H1 (cell line): ENCODE measurements around the gene SPINK5. TPM values are rescaled to one million over a fixed set of nuclear protein-coding genes. Genes with fewer than 3 reads are reported as not detected.

Experiments used
- CTCF ChIA-PET: fragments of 300-600 bp; sonication (Branson Sonifier 250); formaldehyde crosslinking; loops from one replicate; lab custom pipeline; 2021; ENCODE audit not compliant: partially characterized antibody; lab: Charles Lee
- POLR2A ChIA-PET: fragments of 300-600 bp; sonication (Branson Sonifier 250); formaldehyde crosslinking; loops from one replicate; lab custom pipeline; 2021; ENCODE audit warnings: inconsistent platforms; ENCODE audit not compliant: partially characterized antibody; lab: Charles Lee
- DNase-seq, 2 experiments: peaks; one replicate each; pipeline versions ENCODE4 v3.0.0 to v3.0.0-alpha.2; 2010 to 2022; ENCODE audit warnings: low spot score in 2 of 2, low read depth in 1 of 2, mixed read lengths in 1 of 2
- FAIRE-seq: peaks from 2 replicates; lab custom pipeline; 2011; peaks lifted over from hg19 to GRCh38; lab: Jason Lieb, UNC
- H2AFZ ChIP-seq: 2 replicates; pipeline ENCODE4 v1.8.1; 2012; ENCODE audit warnings: low read length, inconsistent platforms
- H2AK5ac ChIP-seq: 2 replicates; pipeline ENCODE4 v1.6.1; 2013; ENCODE audit warnings: low read depth, low read length
- H2BK120ac ChIP-seq: replicated peaks from 2 replicates; pipeline ENCODE3; 2013; ENCODE audit warnings: low read depth, low read length, inconsistent platforms
- H2BK12ac ChIP-seq: 2 replicates; pipeline ENCODE4 v1.6.1; 2013; ENCODE audit warnings: low read depth, low read length
- H2BK15ac ChIP-seq: 2 replicates; pipeline ENCODE4 v1.6.1; 2013; ENCODE audit warnings: low read length
- H2BK20ac ChIP-seq: 2 replicates; pipeline ENCODE4 v1.6.1; 2013; ENCODE audit warnings: low read length
- H2BK5ac ChIP-seq: 2 replicates; pipeline ENCODE4 v1.6.1; 2013; ENCODE audit warnings: low read depth, low read length
- H3K14ac ChIP-seq: 2 replicates; pipeline ENCODE4 v1.6.1; 2013; ENCODE audit warnings: inconsistent platforms; ENCODE audit not compliant: insufficient read length
- H3K18ac ChIP-seq: 2 replicates; pipeline ENCODE4 v1.6.1; 2013; ENCODE audit warnings: low read length; ENCODE audit errors: extremely low read depth
- H3K23ac ChIP-seq: 2 replicates; pipeline ENCODE4 v1.6.1; 2013; ENCODE audit warnings: inconsistent platforms; ENCODE audit not compliant: insufficient read length
- H3K23me2 ChIP-seq: 2 replicates; pipeline ENCODE4 v1.6.1; 2013; ENCODE audit warnings: low read depth, low read length
- H3K27ac ChIP-seq: 2 replicates; pipeline ENCODE4 v1.6.1; 2011; ENCODE audit warnings: low read depth, low read length, inconsistent platforms
- H3K27me3 ChIP-seq, 4 experiments: replicated peaks in 1 of 4; 1 replicate in 1 of 4; 2 replicates in 3 of 4; pipeline versions ENCODE4 v1.6.1 to v1.8.1; 2011 to 2013; ENCODE audit warnings: low read length in 3 of 4, mild to moderate bottlenecking in 3 of 4, inconsistent platforms in 2 of 4, mixed read lengths in 2 of 4, moderate library complexity in 1 of 4; ENCODE audit not compliant: control insufficient read depth in 3 of 4, insufficient read depth in 3 of 4; ENCODE audit errors: extremely low read depth in 1 of 4
- H3K36me3 ChIP-seq, 4 experiments: 2 replicates each; pipeline versions ENCODE4 v1.6.1 to v1.8.1; 2011 to 2013; ENCODE audit warnings: mild to moderate bottlenecking in 4 of 4, low read length in 3 of 4, moderate library complexity in 2 of 4, control low read depth in 1 of 4, inconsistent platforms in 1 of 4; ENCODE audit not compliant: insufficient read depth in 4 of 4, control insufficient read depth in 2 of 4
- H3K4ac ChIP-seq: replicated peaks from 2 replicates; pipeline ENCODE3; 2013; ENCODE audit warnings: low read length, low read depth, mixed read lengths, inconsistent platforms; ENCODE audit not compliant: insufficient read length
- H3K4me1 ChIP-seq, 4 experiments: replicated peaks in 1 of 4; 1 replicate in 1 of 4; 2 replicates in 3 of 4; pipeline versions ENCODE4 v1.6.1 to v1.8.1; 2011 to 2013; ENCODE audit warnings: low read length in 3 of 4, inconsistent platforms in 2 of 4, mixed read lengths in 1 of 4; ENCODE audit not compliant: insufficient read depth in 4 of 4, control insufficient read depth in 3 of 4
- H3K4me2 ChIP-seq, 2 experiments: 2 replicates each; pipeline versions ENCODE4 v1.6.1 to v1.8.1; 2011 to 2013; ENCODE audit warnings: low read depth in 2 of 2, low read length in 2 of 2, control low read depth in 1 of 2, inconsistent platforms in 1 of 2, mild to moderate bottlenecking in 1 of 2; ENCODE audit not compliant: insufficient read depth in 1 of 2
- H3K4me3 ChIP-seq, 4 experiments: fragments of 200-600, 300-600 bp in 1 of 4; sonication (generic), shearing (Covaris generic), sonication (Bioruptor Twin) in 1 of 4; 2 replicates each; pipeline versions ENCODE4 v1.5.1 to v1.8.1; 2011 to 2016; ENCODE audit warnings: low read length in 4 of 4, low read depth in 3 of 4, control low read depth in 2 of 4, inconsistent platforms in 2 of 4, mild to moderate bottlenecking in 2 of 4, mixed read lengths in 1 of 4, moderate library complexity in 1 of 4; ENCODE audit not compliant: insufficient read depth in 2 of 4; ENCODE audit errors: extremely low read depth in 1 of 4
- H3K56ac ChIP-seq: replicated peaks from 2 replicates; pipeline ENCODE3; 2013; ENCODE audit warnings: low read depth, mild to moderate bottlenecking, mixed read lengths, low read length, inconsistent platforms; ENCODE audit not compliant: insufficient read length
- H3K79me1 ChIP-seq: 2 replicates; pipeline ENCODE4 v1.6.1; 2013; ENCODE audit warnings: low read depth, low read length, control low read depth
- H3K79me2 ChIP-seq, 2 experiments: 2 replicates each; pipeline versions ENCODE4 v1.6.1 to v1.8.1; 2012 to 2013; ENCODE audit warnings: low read length in 2 of 2, mild to moderate bottlenecking in 2 of 2, inconsistent platforms in 1 of 2; ENCODE audit not compliant: insufficient read depth in 2 of 2, control insufficient read depth in 1 of 2
- H3K9ac ChIP-seq, 4 experiments: replicated peaks in 1 of 4; 1 replicate in 1 of 4; 2 replicates in 3 of 4; pipeline versions ENCODE4 v1.6.1 to v1.8.1; 2011 to 2013; ENCODE audit warnings: low read depth in 3 of 4, low read length in 3 of 4, control low read depth in 2 of 4, mild to moderate bottlenecking in 2 of 4, moderate library complexity in 2 of 4, inconsistent platforms in 1 of 4; ENCODE audit errors: extremely low read depth in 1 of 4
- H3K9me3 ChIP-seq, 2 experiments: 2 replicates each; pipeline versions ENCODE4 v1.6.1 to v1.8.1; 2012 to 2013; ENCODE audit warnings: mild to moderate bottlenecking in 2 of 2, moderate library complexity in 2 of 2, control low read depth in 1 of 2, inconsistent platforms in 1 of 2, low read depth in 1 of 2, low read length in 1 of 2, mixed read lengths in 1 of 2; ENCODE audit not compliant: insufficient read depth in 2 of 2
- H4K20me1 ChIP-seq, 2 experiments: replicated peaks in 1 of 2; 2 replicates each; pipeline versions ENCODE3 to v1.8.1; 2011 to 2013; ENCODE audit warnings: inconsistent platforms in 2 of 2, low read length in 2 of 2, mild to moderate bottlenecking in 1 of 2; ENCODE audit not compliant: insufficient read depth in 2 of 2, control insufficient read depth in 1 of 2
- H4K5ac ChIP-seq: 2 replicates; pipeline ENCODE4 v1.6.1; 2013; ENCODE audit warnings: low read length, low read depth, mixed read lengths, inconsistent platforms; ENCODE audit not compliant: insufficient read length
- H4K8ac ChIP-seq: 2 replicates; pipeline ENCODE4 v1.8.0; 2013; ENCODE audit warnings: mild to moderate bottlenecking, moderate library complexity, low read length, inconsistent platforms; ENCODE audit not compliant: insufficient read depth; ENCODE audit errors: extremely low read depth
- H4K91ac ChIP-seq: replicated peaks from 2 replicates; pipeline ENCODE3; 2013; ENCODE audit warnings: low read length, mixed read lengths, inconsistent platforms; ENCODE audit not compliant: insufficient read length
- CBX5 ChIP-seq: fragments of 300-800, 300-1000 bp; sonication (generic); IDR thresholded peaks from 2 replicates; pipeline ENCODE4 v1.7.1; 2016; ENCODE audit warnings: antibody characterized with exemption, low read length, low read depth
- CREB1 ChIP-seq: IDR thresholded peaks from 2 replicates; pipeline ENCODE4 v1.6.1; 2012; ENCODE audit warnings: inconsistent platforms
- EGR1 ChIP-seq: IDR thresholded peaks from 2 replicates; pipeline ENCODE4 v1.6.1; 2011; ENCODE audit warnings: low read depth, low read length, borderline replicate concordance
- MAX ChIP-seq: IDR thresholded peaks from 2 replicates; pipeline ENCODE4 v1.6.1; 2012; ENCODE audit warnings: inconsistent platforms
- PHF8 ChIP-seq: fragments of 200-600 bp; sonication (generic); conservative IDR thresholded peaks from 2 replicates; pipeline ENCODE4 v1.7.1; 2012; ENCODE audit warnings: low read depth, mild to moderate bottlenecking, inconsistent platforms, low read length, moderate library complexity
- SIRT6 ChIP-seq: IDR thresholded peaks from one replicate; pipeline ENCODE4 v1.7.1; 2012; ENCODE audit warnings: low read length, inconsistent platforms
- SP1 ChIP-seq: IDR thresholded peaks from 2 replicates; pipeline ENCODE4 v1.6.1; 2011; ENCODE audit warnings: low read depth, low read length
- SRF ChIP-seq: IDR thresholded peaks from 2 replicates; pipeline ENCODE4 v1.6.1; 2011; ENCODE audit warnings: mild to moderate bottlenecking, low read depth, low read length, moderate library complexity
- TAF1 ChIP-seq: IDR thresholded peaks from 2 replicates; pipeline ENCODE4 v1.6.1; 2011; ENCODE audit warnings: mild to moderate bottlenecking, low read depth, low read length
- WGBS, 2 experiments: shearing (Covaris generic) in 1 of 2; methylation state at CpG; one replicate each; pipeline versions ENCODE4 v1.1.6 to v1.1.7; 2013 to 2015; ENCODE audit warnings: low lambda C conversion rate in 2 of 2, mixed read lengths in 2 of 2, inconsistent platforms in 1 of 2, low coverage in 1 of 2, missing lambda C conversion rate in 1 of 2; ENCODE audit not compliant: insufficient replicate concordance in 2 of 2, insufficient coverage in 1 of 2, insufficient read length in 1 of 2; ENCODE audit errors: extremely low coverage in 1 of 2, missing lambda C conversion rate in 1 of 2; 5-methylcytosine and 5-hydroxymethylcytosine counted together
- polyA plus RNA-seq, 7 experiments: library from polyadenylated mRNA; depleted of rRNA in 3 of 7; stranded (reverse) in 5 of 7; unstranded in 2 of 7; fragments of >200 nt in 5 of 7; fragments of 200-250 nt in 2 of 7; gene quantifications; 1 replicate in 5 of 7; 2 replicates in 1 of 7; 4 replicates in 1 of 7; pipeline versions ENCODE4 v1.2.1 to v1.2.3, GENCODE V29; 2011 to 2013; ENCODE audit warnings: missing spikeins in 2 of 7, mixed read lengths in 2 of 7
- total RNA-seq: library from RNA; stranded (reverse); fragmentation: NEBNext Ultra II Directional; extraction: Animal tissue kit (Norgen Biotek cat#: 25700); gene quantifications from 2 replicates; pipeline ENCODE4 v1.2.1, GENCODE V29; 2021

The SPINK5 gene
- total and polyA plus RNA-seq, 2 of the 8 experiments (the other 6 are each of a cell fraction or from before 2014, with no cell fraction given): 1.4 to 2.2 TPM

- Histone ChIP-seq H4K20me1 (no peaks in the 10 kb centered on the region), H3K27ac (no peak overlapping the region), H3K18ac (no peak overlapping the region), H4K8ac (no peak overlapping the region), H3K9me3 (no peaks in the 10 kb centered on the region), H3K79me2 (no peaks in the 10 kb centered on the region), H3K23me2 (no peaks in the 10 kb centered on the region), H4K91ac (no peak overlapping the region), H3K4me2 (no peak overlapping the region), H3K56ac (no peak overlapping the region), H4K5ac (no peak overlapping the region), H2BK12ac (no peak overlapping the region), H3K79me1 (no peaks in the 10 kb centered on the region), H2BK20ac (no peak overlapping the region), H3K4me3 (no peak overlapping the region), H2BK5ac (no peak overlapping the region), H2BK120ac (no peak overlapping the region), H3K27me3 (no peaks in the 10 kb centered on the region), H3K4me1 (no peaks in the 10 kb centered on the region), H3K14ac (no peak overlapping the region), H2BK15ac (no peak overlapping the region), H3K4ac (no peak overlapping the region), H3K9ac (no peak overlapping the region), H3K23ac (no peak overlapping the region), H2AFZ (no peak overlapping the region), H3K36me3 (peaks cover 0 to 28% (median 2%) of the 10 kb centered on the region in 4 experiments; a peak in 5 of 8 replicates), H2AK5ac (no peak overlapping the region)
- TF ChIP-seq MAX (no peak), SIRT6 (no peak), PHF8 (no peak), CREB1 (no peak), CBX5 (no peak), EGR1 (no peak), SP1 (no peak), TAF1 (no peak), SRF (no peak)
- FAIRE-seq: no peak
- 98% methylated on average over 3 of the region's 3 CpGs; no CpG with 5 or more reads in 1 of the 2 experiments for WGBS, 2 experiments
- POLR2A ChIA-PET: no interaction called here
- CTCF ChIA-PET: interaction anchor here (0.6 to 2.2 kb wide), 6 partner anchors 16 to 171 kb away, joined by 3 to 5 read pairs (median 4); no protein-coding TSS in a partner anchor
- no peak for DNase-seq
Measured at GRCh38 chr5:148120317-148120716, 56.5 kb downstream of the SPINK5 start.
